ENCODE results near the gene MYO18A. TPM values are rescaled to one million over a fixed set of nuclear protein-coding genes. Genes with fewer than 3 reads are reported as not detected.
"Not testable (repeated sequence)": the region's sequence is repeated elsewhere in the genome, so short reads cannot be mapped to it uniquely, and the experiment has no call there.

Gene MYO18A
- total RNA-seq, 3 donors from 2014 or later: 31.5 to 71.1 (median 42.3) TPM

DNA sequence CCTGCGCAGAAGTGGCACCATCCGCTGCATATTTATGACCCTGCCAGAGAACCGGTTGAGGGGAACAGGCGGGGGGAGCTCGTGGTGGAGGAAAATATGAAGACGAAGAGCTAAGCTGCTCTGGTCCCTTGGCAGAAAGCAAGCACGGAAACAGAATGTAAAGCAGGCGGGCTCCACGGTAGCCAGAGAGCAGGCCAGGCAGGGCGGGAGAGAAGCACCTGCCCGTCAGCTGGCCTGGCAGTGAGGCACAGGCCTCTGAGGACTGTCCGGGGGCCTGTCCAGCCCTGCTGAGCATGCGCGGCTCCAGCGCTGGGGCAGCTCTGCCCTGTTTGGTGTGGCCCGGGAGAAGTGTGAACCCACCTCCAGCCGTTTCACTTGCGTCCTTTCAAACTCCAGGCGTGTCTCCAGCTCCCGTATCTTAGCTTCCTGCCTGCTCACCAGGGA is 90.6 kb downstream of the MYO18A start:
- DNase-seq (ENCODE audit: low spot score in 2 of 2): no peak
- Histone ChIP-seq H3K9me3 (no peaks in the 10 kb centered on the region), H3K27ac (no peak overlapping the region), H3K36me3 (peaks cover 8% of the 10 kb centered on the region), H3K4me1 (no peaks in the 10 kb centered on the region), H3K4me3 (no peak overlapping the region), H3K27me3 (no peaks in the 10 kb centered on the region)
- TF ChIP-seq POLR2A (IDR thresholded peaks at IDR 0.05) (no peak), POLR2AphosphoS5 (IDR thresholded peaks at IDR 0.05) (no peak)
- TF ChIP-seq, protein P1, sequence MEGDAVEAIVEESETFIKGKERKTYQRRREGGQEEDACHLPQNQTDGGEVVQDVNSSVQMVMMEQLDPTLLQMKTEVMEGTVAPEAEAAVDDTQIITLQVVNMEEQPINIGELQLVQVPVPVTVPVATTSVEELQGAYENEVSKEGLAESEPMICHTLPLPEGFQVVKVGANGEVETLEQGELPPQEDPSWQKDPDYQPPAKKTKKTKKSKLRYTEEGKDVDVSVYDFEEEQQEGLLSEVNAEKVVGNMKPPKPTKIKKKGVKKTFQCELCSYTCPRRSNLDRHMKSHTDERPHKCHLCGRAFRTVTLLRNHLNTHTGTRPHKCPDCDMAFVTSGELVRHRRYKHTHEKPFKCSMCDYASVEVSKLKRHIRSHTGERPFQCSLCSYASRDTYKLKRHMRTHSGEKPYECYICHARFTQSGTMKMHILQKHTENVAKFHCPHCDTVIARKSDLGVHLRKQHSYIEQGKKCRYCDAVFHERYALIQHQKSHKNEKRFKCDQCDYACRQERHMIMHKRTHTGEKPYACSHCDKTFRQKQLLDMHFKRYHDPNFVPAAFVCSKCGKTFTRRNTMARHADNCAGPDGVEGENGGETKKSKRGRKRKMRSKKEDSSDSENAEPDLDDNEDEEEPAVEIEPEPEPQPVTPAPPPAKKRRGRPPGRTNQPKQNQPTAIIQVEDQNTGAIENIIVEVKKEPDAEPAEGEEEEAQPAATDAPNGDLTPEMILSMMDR (IDR thresholded peaks at IDR 0.05): no peak
- intact Hi-C loops (cut with DNase I; ENCODE audit: low total_unique reads): no loop called here

DNA sequence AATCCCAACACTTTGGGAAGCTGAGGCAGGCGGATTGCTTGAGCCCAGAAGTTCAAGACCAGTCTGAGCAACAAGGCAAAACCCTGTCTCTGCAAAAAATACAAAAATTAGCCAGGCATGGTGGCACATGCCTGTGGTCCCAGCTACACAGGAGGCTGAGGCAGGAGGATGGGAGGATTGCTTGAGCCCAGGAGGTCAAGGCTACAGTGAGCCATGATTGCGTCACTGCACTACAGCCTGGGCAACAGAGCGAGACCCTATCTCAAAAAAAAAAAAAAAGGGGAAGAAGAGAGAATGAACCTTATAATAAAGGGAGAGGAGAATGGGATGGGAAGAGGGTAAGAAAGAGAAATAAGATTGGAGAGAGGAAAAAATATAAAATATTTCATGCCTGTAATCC is 91.4 kb downstream of the MYO18A start:
- H3K36me3 ChIP-seq; intact Hi-C loops (cut with DNase I; ENCODE audit: low total_unique reads): not testable (repeated sequence)

DNA sequence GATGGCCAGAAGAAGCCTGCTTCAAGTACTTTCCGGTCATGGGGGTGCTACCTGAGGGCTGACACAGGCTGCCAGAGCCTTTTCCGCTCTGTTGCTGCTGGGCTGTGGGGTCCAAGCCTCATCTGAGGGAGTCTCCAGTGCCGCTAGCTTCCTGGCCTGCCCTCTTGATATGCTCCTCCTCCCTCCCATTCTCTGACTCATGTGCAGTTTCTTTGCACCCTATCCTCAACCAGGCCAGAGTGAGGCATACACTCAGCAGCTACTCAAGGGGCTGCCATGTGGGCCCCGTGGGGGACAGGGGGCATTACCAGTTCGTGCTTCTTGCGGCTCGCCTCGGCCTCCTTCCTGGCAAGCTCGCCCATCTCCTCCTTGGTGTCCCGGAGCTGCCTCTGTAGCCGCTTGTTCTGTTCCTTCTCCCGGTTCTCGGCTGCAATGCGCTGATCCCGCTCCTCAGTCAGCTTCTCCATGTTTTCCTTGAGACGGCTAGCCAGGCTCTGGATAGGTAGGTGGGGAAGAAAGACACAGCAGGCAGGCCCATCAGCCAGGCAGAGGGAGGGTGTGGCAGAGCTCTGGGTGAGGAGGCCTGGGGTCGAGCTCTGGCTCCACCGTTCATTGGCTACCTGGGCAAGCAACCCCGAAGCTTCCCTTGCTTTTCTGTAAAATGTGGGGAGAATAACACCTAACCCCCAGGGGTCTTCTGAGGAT is 93.4 kb downstream of the MYO18A start:
- DNase-seq (ENCODE audit: low spot score in 2 of 2): no peak
- H3K36me3 ChIP-seq: peaks cover 8% of the 10 kb centered on the region
- TF ChIP-seq POLR2AphosphoS5 (IDR thresholded peaks at IDR 0.05) (no peak), POLR2A (IDR thresholded peaks at IDR 0.05) (no peak)
- TF ChIP-seq, protein P1 (IDR thresholded peaks at IDR 0.05): no peak

More for the DNA sequence above, 91.4 kb downstream of the MYO18A start:
- H3K4me3 ChIP-seq; H3K9me3 ChIP-seq; H3K27me3 ChIP-seq; DNase-seq (ENCODE audit: low spot score in 2 of 2); H3K4me1 ChIP-seq; H3K27ac ChIP-seq: not testable (repeated sequence)

DNA sequence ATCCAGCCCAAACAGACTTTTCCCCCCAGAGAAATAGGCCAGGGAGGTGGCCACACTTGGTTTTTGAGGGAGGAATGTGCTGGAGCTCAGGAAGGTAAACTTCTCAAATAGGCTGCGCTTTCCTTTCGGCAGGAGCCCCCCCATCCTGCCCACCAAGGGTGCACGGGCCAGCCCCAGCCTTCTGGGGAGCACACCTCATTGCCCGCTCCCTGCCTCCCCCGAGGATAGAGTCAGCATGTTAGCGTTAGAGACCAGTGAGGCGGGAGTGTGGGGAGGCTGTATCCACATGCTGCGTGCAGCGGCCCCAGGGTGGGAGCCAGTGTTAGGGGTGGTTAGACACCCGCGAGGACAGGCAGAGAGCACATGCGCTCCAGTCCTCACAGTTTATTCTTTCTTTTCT is 95.0 kb downstream of the MYO18A start:
- TF ChIP-seq, protein P1 (IDR thresholded peaks at IDR 0.05): no peak
- no peak for TF ChIP-seq POLR2A (IDR thresholded peaks at IDR 0.05)
- TF ChIP-seq POLR2AphosphoS5 (IDR thresholded peaks at IDR 0.05): no peak
- Histone ChIP-seq H3K4me1 (no peaks in the 10 kb centered on the region), H3K4me3 (no peak overlapping the region), H3K9me3 (no peaks in the 10 kb centered on the region), H3K27ac (no peak overlapping the region), H3K36me3 (peaks cover 14% of the 10 kb centered on the region), H3K27me3 (no peaks in the 10 kb centered on the region)
- intact Hi-C loops (cut with DNase I; ENCODE audit: low total_unique reads): no loop called here
- DNase-seq (ENCODE audit: low spot score in 2 of 2): no peak

More for the DNA sequence above, 93.4 kb downstream of the MYO18A start:
- no peaks in the 10 kb centered on the region for H3K4me1 ChIP-seq
- H3K27me3 ChIP-seq: no peaks in the 10 kb centered on the region
- intact Hi-C loops (cut with DNase I; ENCODE audit: low total_unique reads): loop anchor here (1.0 kb wide), 1 partner anchor 30 kb away; no protein-coding TSS in a partner anchor
- no peak overlapping the region for H3K4me3 ChIP-seq
- H3K9me3 ChIP-seq: no peaks in the 10 kb centered on the region
- H3K27ac ChIP-seq: no peak overlapping the region

DNA sequence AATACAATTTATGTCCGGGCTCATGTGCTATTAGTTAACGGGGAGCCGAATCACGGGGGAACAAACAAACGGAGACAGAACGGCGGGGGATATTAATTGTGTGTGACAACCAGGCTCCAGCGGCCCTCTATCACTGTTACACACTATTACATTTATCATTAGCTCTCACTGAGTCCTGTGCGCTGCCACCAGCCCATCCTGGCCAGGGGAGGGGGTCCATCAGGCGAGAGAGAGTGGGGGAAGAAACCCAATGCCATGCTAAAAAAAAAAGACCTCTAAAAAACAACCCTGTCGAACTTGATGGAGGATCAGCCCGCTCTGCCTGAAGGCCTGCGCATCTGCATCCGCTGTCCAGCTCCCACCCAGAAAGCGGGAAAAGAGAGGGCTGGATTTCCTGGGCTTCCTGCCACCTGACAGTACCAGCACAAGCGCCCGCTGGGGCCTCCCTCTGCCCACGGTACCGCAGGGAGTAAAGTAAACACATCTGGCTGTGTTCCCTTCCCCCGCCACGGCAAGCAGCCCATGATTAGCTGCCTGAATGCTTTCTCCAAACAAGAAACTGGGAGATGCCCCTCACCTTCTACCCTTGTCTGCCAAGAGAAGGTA is 95.6 kb downstream of the MYO18A start:
- DNase-seq (ENCODE audit: low spot score in 2 of 2): no peak
- Histone ChIP-seq H3K36me3 (peaks cover 9% of the 10 kb centered on the region), H3K4me3 (no peak overlapping the region), H3K27ac (no peak overlapping the region), H3K9me3 (no peaks in the 10 kb centered on the region), H3K4me1 (no peaks in the 10 kb centered on the region), H3K27me3 (no peaks in the 10 kb centered on the region)
- TF ChIP-seq POLR2AphosphoS5 (IDR thresholded peaks at IDR 0.05) (no peak), POLR2A (IDR thresholded peaks at IDR 0.05) (no peak)
- TF ChIP-seq, protein P1 (IDR thresholded peaks at IDR 0.05): no peak
- intact Hi-C loops (cut with DNase I; ENCODE audit: low total_unique reads): no loop called here

All from breast epithelium (tissue), 4 donors.